ENCODE results near the gene KANSL1.

DNA sequence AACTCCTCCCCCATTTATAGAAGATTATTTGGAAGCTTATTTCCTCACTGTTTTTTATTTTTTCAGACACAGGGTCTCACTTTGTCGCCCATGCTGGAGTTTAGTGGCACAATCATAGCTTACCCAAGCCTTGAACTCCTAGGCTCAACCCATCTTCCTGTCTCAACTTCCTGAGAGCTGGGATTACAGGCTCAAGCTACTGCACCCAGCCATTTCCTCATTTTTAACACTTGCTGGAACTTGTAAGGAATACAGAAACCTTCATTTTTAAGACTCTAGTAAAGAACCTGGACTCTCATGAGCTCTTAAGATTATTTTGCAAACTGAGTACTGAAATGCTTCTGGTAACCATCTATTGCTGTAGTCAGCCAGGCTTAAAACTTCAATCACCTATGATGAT is 29.9 kb downstream of the KANSL1 start:
- TF ChIP-seq, protein P1, sequence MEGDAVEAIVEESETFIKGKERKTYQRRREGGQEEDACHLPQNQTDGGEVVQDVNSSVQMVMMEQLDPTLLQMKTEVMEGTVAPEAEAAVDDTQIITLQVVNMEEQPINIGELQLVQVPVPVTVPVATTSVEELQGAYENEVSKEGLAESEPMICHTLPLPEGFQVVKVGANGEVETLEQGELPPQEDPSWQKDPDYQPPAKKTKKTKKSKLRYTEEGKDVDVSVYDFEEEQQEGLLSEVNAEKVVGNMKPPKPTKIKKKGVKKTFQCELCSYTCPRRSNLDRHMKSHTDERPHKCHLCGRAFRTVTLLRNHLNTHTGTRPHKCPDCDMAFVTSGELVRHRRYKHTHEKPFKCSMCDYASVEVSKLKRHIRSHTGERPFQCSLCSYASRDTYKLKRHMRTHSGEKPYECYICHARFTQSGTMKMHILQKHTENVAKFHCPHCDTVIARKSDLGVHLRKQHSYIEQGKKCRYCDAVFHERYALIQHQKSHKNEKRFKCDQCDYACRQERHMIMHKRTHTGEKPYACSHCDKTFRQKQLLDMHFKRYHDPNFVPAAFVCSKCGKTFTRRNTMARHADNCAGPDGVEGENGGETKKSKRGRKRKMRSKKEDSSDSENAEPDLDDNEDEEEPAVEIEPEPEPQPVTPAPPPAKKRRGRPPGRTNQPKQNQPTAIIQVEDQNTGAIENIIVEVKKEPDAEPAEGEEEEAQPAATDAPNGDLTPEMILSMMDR (IDR thresholded peaks at IDR 0.05), result no peak
- no peak for TF ChIP-seq EZH2 (IDR thresholded peaks at IDR 0.05; ENCODE audit: borderline replicate concordance, insufficient read depth, low read depth, low read length, poor library complexity, severe bottlenecking)
